IMR-90 (cell line): ENCODE results near the gene GPSM3. TPM values are rescaled to one million over a fixed set of nuclear protein-coding genes. Genes with fewer than 3 reads are reported as not detected.

ENCODE experiments used
- ATAC-seq: fragments of 200-7000 bp; cut with Tn5 transposase; 2 replicates; pipeline ENCODE4 v1.9.1; 2020; ENCODE audit warnings: low read depth, mild to moderate bottlenecking, moderate library complexity
- BruUV-seq: library from RNA; stranded (reverse); fragments of 400-500 nt; replicated peaks from 2 replicates; lab custom pipeline; 2021; lab: Mats Ljungman, UMichigan
- CTCF ChIA-PET: fragments of 300-600 bp; formaldehyde crosslinking; extraction: SDS; loops from one replicate; lab custom pipeline; 2021; ENCODE audit warnings: antibody characterized with exemption; lab: Yijun Ruan, JAX
- POLR2A ChIA-PET: fragments of 300-600 bp; sonication (Branson Sonifier 250); formaldehyde crosslinking; loops from one replicate; lab custom pipeline; 2022; ENCODE audit warnings: antibody characterized with exemption; ENCODE audit not compliant: unreplicated experiment; lab: Charles Lee
- DNase-seq: peaks from one replicate; pipeline ENCODE4 v3.0.0; 2013
- H2AFZ ChIP-seq: replicated peaks from 2 replicates; pipeline ENCODE3; 2013; ENCODE audit warnings: low read length, mild to moderate bottlenecking; ENCODE audit not compliant: poor library complexity
- H2AK5ac ChIP-seq: 2 replicates; pipeline ENCODE4 v1.6.1; 2013; ENCODE audit warnings: low read depth, low read length, inconsistent platforms
- H2AK9ac ChIP-seq: replicated peaks from 2 replicates; pipeline ENCODE3; 2013; ENCODE audit warnings: mild to moderate bottlenecking, low read depth, low read length, moderate library complexity; ENCODE audit not compliant: poor library complexity
- H2BK120ac ChIP-seq: 2 replicates; pipeline ENCODE4 v1.6.1; 2013; ENCODE audit warnings: low read depth, low read length, inconsistent platforms
- H2BK15ac ChIP-seq: 3 replicates; pipeline ENCODE4 v1.6.1; 2013; ENCODE audit warnings: low read depth, low read length, inconsistent platforms
- H2BK20ac ChIP-seq: 2 replicates; pipeline ENCODE4 v1.6.1; 2013; ENCODE audit warnings: low read depth, mild to moderate bottlenecking, inconsistent platforms, low read length, moderate library complexity
- H2BK5ac ChIP-seq: 2 replicates; pipeline ENCODE4 v1.6.1; 2013; ENCODE audit warnings: mild to moderate bottlenecking, low read depth, low read length, inconsistent platforms; ENCODE audit not compliant: poor library complexity, severe bottlenecking
- H3K14ac ChIP-seq: replicated peaks from 2 replicates; pipeline ENCODE4 v1.6.1; 2013; ENCODE audit warnings: low read depth, low read length, inconsistent platforms
- H3K18ac ChIP-seq: 2 replicates; pipeline ENCODE4 v1.6.1; 2013; ENCODE audit warnings: low read depth, low read length, control low read depth
- H3K23ac ChIP-seq: 2 replicates; pipeline ENCODE4 v1.6.1; 2013; ENCODE audit warnings: low read depth, low read length, inconsistent platforms
- H3K27ac ChIP-seq: 2 replicates; pipeline ENCODE4 v1.5.1; 2013; ENCODE audit warnings: mild to moderate bottlenecking, control low read depth, low read length; ENCODE audit not compliant: insufficient read depth
- H3K27me3 ChIP-seq: 2 replicates; pipeline ENCODE4 v1.6.1; 2013; ENCODE audit warnings: low read length; ENCODE audit not compliant: control insufficient read depth, insufficient read depth
- H3K36me3 ChIP-seq: 2 replicates; pipeline ENCODE4 v1.6.1; 2013; ENCODE audit warnings: low read length, mixed read lengths; ENCODE audit not compliant: control insufficient read depth, insufficient read depth
- H3K4ac ChIP-seq: 2 replicates; pipeline ENCODE4 v1.6.1; 2013; ENCODE audit warnings: low read depth, low read length, inconsistent platforms
- H3K4me1 ChIP-seq: 2 replicates; pipeline ENCODE4 v1.6.1; 2013; ENCODE audit warnings: low read length, mixed read lengths; ENCODE audit not compliant: control insufficient read depth, insufficient read depth
- H3K4me2 ChIP-seq: 2 replicates; pipeline ENCODE4 v1.6.1; 2013; ENCODE audit warnings: low read depth, mild to moderate bottlenecking, control low read depth, low read length, moderate library complexity
- H3K4me3 ChIP-seq: 2 replicates; pipeline ENCODE4 v1.5.1; 2013; ENCODE audit warnings: low read depth, mild to moderate bottlenecking, control low read depth, low read length, moderate library complexity; ENCODE audit not compliant: insufficient read depth
- H3K56ac ChIP-seq: 2 replicates; pipeline ENCODE4 v1.6.1; 2013; ENCODE audit warnings: low read length, inconsistent platforms; ENCODE audit not compliant: insufficient read depth; ENCODE audit errors: extremely low read depth
- H3K79me1 ChIP-seq, 2 experiments: 2 replicates each; pipeline ENCODE4 v1.6.1; 2013; ENCODE audit warnings: low read length in 2 of 2, inconsistent platforms in 1 of 2, low read depth in 1 of 2
- H3K9ac ChIP-seq: 2 replicates; pipeline ENCODE4 v1.6.1; 2013; ENCODE audit warnings: low read depth, low read length, control low read depth
- H3K9me1 ChIP-seq: 2 replicates; pipeline ENCODE4 v1.6.1; 2013; ENCODE audit warnings: low read length, inconsistent platforms; ENCODE audit not compliant: insufficient read depth
- H3K9me3 ChIP-seq: 2 replicates; pipeline ENCODE4 v1.6.1; 2013; ENCODE audit warnings: low read length; ENCODE audit not compliant: control insufficient read depth, insufficient read depth
- H4K20me1 ChIP-seq: 2 replicates; pipeline ENCODE4 v1.6.1; 2013; ENCODE audit warnings: low read length, inconsistent platforms; ENCODE audit not compliant: insufficient read depth
- H4K5ac ChIP-seq: 2 replicates; pipeline ENCODE4 v1.6.1; 2013; ENCODE audit warnings: mild to moderate bottlenecking, low read depth, low read length, control low read depth
- H4K8ac ChIP-seq, 2 experiments: 2 replicates each; pipeline ENCODE4 v1.6.1; 2013; ENCODE audit warnings: low read depth in 2 of 2, low read length in 2 of 2, control low read depth in 1 of 2, inconsistent platforms in 1 of 2
- H4K91ac ChIP-seq: 2 replicates; pipeline ENCODE4 v1.6.1; 2013; ENCODE audit warnings: low read depth, low read length, inconsistent platforms; ENCODE audit not compliant: insufficient read depth
- CTCF ChIP-seq: conservative IDR thresholded peaks from 2 replicates; pipeline ENCODE4 v1.5.1; 2012; ENCODE audit warnings: mild to moderate bottlenecking, low read depth, low read length, improper control_type of control experiment
- RAD21 ChIP-seq: IDR thresholded peaks from 2 replicates; pipeline ENCODE4 v1.6.1; 2012; ENCODE audit warnings: low read length, improper control_type of control experiment
- WGBS, 2 experiments: methylation state at CpG; one replicate each; pipeline versions ENCODE4 v1.1.5 to v1.1.7; 2013; ENCODE audit warnings: missing lambda C conversion rate in 2 of 2; ENCODE audit not compliant: insufficient read length in 1 of 2; ENCODE audit errors: extremely low coverage in 2 of 2; 5-methylcytosine and 5-hydroxymethylcytosine counted together
- dilution Hi-C: fragments of 300-500 bp; cut with HindIII; formaldehyde crosslinking; loops from one replicate; pipeline ENCODE4 v1.14.3; 2018; ENCODE audit warnings: low sequenced_read_pairs; ENCODE audit not compliant: unreplicated experiment
- in situ Hi-C: fragments of 300-500 bp; cut with MboI; formaldehyde crosslinking; loops from 3 replicates; pipeline ENCODE4 v1.14.3; 2019; ENCODE audit warnings: low sequenced_read_pairs, inconsistent platforms, mixed read lengths
- intact Hi-C: fragments of 100-400 bp; cut with micrococcal nuclease; formaldehyde crosslinking; loops from 2 replicates; pipeline ENCODE4 v1.10.0; 2022
- polyA plus RNA-seq, 3 experiments: library from polyadenylated mRNA; depleted of rRNA; stranded (reverse); fragments of >200 nt; gene quantifications; 2 replicates each; pipeline ENCODE4 v1.2.3, GENCODE V29; 2012; ENCODE audit warnings: low replicate concordance in 1 of 3
- total RNA-seq: library from RNA; depleted of rRNA; stranded (reverse); fragments of >200 nt; gene quantifications from 2 replicates; pipeline ENCODE4 v1.2.3, GENCODE V29; 2012
- TF ChIP-seq, protein P1 (sequence below): fragments of 150-350 bp; IDR thresholded peaks from 2 replicates; pipeline ENCODE4 v1.6.1; 2017; ENCODE audit warnings: mild to moderate bottlenecking, antibody characterized with exemption, low read length, low read depth

GPSM3 gene
- total and polyA plus RNA-seq, 2 of the 4 experiments (the other 2 are of a cell fraction): 3.0 to 9.8 TPM

- Histone ChIP-seq H3K27me3 (no peaks in the 10 kb centered on the region), H3K18ac (no peak overlapping the region), H4K20me1 (no peaks in the 10 kb centered on the region), H4K91ac (no peak overlapping the region), H2BK20ac (no peak overlapping the region), H2BK15ac (no peak overlapping the region), H2AFZ (peak overlapping the region; percentile 61), H2BK5ac (no peak overlapping the region), H2AK9ac (peak overlapping the region; percentile 72), H3K9ac (no peak overlapping the region), H4K8ac (no peak overlapping the region), H3K9me3 (no peaks in the 10 kb centered on the region), H3K14ac (no peak overlapping the region), H2BK120ac (no peak overlapping the region), H3K56ac (no peak overlapping the region), H3K4ac (no peak overlapping the region), H2AK5ac (no peak overlapping the region), H3K79me1 (peaks cover 0 to 18% of the 10 kb centered on the region in 2 experiments; a peak in 2 of 4 replicates), H3K4me2 (no peak overlapping the region), H4K5ac (no peak overlapping the region), H3K4me3 (no peak overlapping the region), H3K4me1 (peaks cover 3% of the 10 kb centered on the region; the same call in 1 of the 2 replicates), H3K27ac (no peak overlapping the region), H3K23ac (no peak overlapping the region), H3K9me1 (peaks cover 9% of the 10 kb centered on the region), H3K36me3 (peaks cover 63% of the 10 kb centered on the region)
- BruUV-seq: no TSS peak
- ChIA-PET POLR2A (no interaction called here), CTCF (no interaction called here)
- intact Hi-C loops (no loop called here), in situ Hi-C loops (no loop called here), dilution Hi-C loops (no loop called here)
- 90% methylated on average over 10 of the region's 30 CpGs; no CpG with 5 or more reads in 1 of the 2 experiments for WGBS, 2 experiments
- DNase-seq (no peak), ATAC-seq (no peak)
- TF ChIP-seq RAD21 (peak; percentile 17; the same call in 1 of the 2 replicates), CTCF (0 out of 2 replicates have a peak, but pooled peaks have one; percentile 7)
- TF ChIP-seq, protein P1, sequence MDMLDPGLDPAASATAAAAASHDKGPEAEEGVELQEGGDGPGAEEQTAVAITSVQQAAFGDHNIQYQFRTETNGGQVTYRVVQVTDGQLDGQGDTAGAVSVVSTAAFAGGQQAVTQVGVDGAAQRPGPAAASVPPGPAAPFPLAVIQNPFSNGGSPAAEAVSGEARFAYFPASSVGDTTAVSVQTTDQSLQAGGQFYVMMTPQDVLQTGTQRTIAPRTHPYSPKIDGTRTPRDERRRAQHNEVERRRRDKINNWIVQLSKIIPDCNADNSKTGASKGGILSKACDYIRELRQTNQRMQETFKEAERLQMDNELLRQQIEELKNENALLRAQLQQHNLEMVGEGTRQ: no peak
Observed at GRCh38 chr6:32166411-32167061, 25.9 kb downstream of the GPSM3 start.
